Muscle layer of duodenum (tissue), 2 donors: ENCODE results near the gene SEC23B.

Source experiments
- H3K27ac ChIP-seq: one replicate; pipeline ENCODE4 v1.7.0; 2013; ENCODE audit warnings: mild to moderate bottlenecking, low read length
- H3K27me3 ChIP-seq: one replicate; pipeline ENCODE4 v1.7.0; 2013; ENCODE audit warnings: low read depth, mild to moderate bottlenecking, control low read depth, low read length
- H3K36me3 ChIP-seq, 2 donors: one replicate each; pipeline ENCODE4 v1.7.0; 2013; ENCODE audit warnings: low read length in 2 of 2, control low read depth in 1 of 2, mild to moderate bottlenecking in 1 of 2; ENCODE audit not compliant: insufficient read depth in 2 of 2, control insufficient read depth in 1 of 2
- H3K4me1 ChIP-seq, 2 donors: one replicate each; pipeline ENCODE4 v1.7.0; 2013; ENCODE audit warnings: low read length in 2 of 2, mild to moderate bottlenecking in 2 of 2, control low read depth in 1 of 2, moderate library complexity in 1 of 2; ENCODE audit not compliant: insufficient read depth in 2 of 2, control insufficient read depth in 1 of 2
- H3K4me3 ChIP-seq, 2 donors: one replicate each; pipeline ENCODE4 v1.7.0; 2013; ENCODE audit warnings: low read length in 2 of 2, low read depth in 1 of 2, mild to moderate bottlenecking in 1 of 2
- H3K9me3 ChIP-seq, 2 donors: one replicate each; pipeline ENCODE4 v1.7.0; 2013; ENCODE audit warnings: low read length in 2 of 2, control low read depth in 1 of 2, mild to moderate bottlenecking in 1 of 2; ENCODE audit not compliant: control insufficient read depth in 1 of 2
- donor health status: healthy.

The SEC23B gene

DNA sequence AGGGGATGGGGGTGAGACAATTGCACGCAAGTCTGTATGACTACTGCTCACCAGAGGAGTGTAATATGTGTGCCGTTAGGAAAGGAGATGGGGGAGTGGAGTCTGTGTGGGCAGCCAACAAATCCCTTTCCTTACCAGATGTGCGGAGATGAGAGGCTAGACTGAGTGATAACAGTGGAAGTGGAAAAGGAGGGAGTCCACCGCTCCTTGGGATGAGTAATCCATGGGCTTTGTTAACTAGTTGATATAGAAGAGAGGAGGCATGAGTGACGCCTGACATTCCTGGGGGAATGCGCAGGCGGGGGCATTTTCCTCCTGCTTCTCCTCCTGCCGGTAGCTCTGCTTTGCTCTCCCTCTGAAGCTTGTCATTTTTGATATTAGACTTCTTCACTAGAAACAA lies 46.0 kb downstream of the SEC23B start:
- Histone ChIP-seq H3K4me3 (no peak overlapping the region), H3K27ac (no peak overlapping the region), H3K36me3 (peaks cover 45 to 54% of the 10 kb centered on the region in 2 donors), H3K27me3 (no peaks in the 10 kb centered on the region), H3K4me1 (no peaks in the 10 kb centered on the region), H3K9me3 (no peaks in the 10 kb centered on the region)

DNA sequence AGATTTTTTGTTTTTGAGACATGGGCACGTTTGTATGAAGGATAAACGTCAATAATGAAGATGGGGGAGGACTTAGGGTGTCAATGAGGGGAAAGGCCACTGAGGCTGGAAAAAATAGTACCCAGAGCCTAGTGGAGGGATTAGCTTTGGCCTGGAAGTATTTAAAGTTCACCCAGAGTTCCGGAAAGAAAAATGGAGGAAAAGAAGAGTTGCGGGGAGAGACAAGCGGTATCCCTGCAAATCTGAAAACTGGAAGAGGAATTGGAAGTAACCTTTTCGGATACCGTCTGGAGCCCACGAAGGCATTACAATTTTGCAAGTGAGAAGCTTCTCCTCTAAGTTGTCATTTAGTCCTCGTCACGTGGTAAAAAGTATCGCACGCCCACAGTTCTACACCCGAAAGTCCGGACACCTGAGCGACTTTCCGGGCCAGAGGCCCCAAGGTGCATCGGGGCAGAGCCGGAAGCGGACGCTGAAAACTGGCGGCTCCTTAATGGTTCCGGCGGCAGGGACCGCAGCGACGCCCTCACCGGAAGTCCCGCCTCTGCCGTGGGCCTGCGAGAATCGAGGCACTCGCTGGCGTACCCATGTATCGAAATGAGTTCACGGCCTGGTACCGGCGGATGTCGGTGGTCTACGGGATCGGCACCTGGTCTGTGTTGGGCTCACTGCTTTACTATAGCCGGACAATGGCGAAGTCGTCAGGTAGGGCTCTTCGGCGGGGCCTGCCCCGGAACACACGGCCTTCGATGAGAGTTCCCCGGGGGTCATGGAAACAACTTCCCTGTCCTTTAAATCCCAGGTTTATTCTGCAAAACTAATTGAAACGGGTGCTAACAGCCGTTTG lies 59.4 kb downstream of the SEC23B start, which contains the start of gene SMIM26:
Gene SMIM26 (plus strand): TSS at position 541 of the 847 bp plus-strand sequence. CDS start 47 bp downstream, at position 588.
- peak within 1 kb of the TSS; percentile 94 for H3K27ac ChIP-seq
- no peaks in the 10 kb centered on the region for H3K27me3 ChIP-seq
- H3K36me3 ChIP-seq, result peaks cover 13 to 20% of the 10 kb centered on the region in 2 donors
- H3K4me1 ChIP-seq, result peaks cover 0 to 3% of the 10 kb centered on the region in 2 donors
- no peaks in the 10 kb centered on the region for H3K9me3 ChIP-seq
- peak within 1 kb of the TSS; percentile 75 to 93 for H3K4me3 ChIP-seq

DNA sequence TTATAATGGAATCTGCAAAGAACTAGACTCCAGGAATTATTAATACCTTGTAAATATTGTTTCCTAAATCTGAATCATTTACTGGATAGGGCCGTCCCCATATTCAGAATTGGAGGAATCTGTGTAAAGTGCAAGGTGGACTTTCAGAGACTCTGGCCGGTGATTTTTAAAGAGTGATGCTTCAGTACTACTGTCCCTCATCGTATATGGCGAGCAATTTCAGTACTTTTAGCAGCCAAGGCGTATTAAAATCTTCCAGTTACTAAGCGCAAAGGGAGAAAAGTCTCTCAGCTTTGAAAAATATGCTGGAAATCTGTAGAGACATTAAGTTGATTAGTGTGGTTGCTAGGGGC lies 60.0 kb downstream of the SEC23B start:
- peaks cover 0 to 3% of the 10 kb centered on the region in 2 donors for H3K4me1 ChIP-seq

DNA sequence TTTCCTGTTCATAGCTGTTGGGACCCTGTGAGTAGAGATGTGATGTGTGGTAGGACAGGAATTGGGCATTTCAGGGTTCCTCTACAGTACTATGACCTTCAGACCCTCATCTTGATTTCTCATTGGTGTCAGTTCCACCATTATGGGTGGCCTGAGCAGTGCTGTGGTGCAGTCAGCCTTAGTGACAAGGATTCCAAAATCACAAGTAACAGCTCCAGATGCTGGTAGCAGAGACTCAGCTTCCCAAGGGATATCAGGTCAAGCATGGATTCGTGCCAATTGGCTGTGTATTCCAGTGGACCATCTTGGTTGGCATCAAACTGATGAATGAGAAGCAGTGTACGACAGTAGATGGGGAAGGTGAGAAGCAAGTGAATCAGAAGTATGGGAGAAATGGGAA lies 63.3 kb downstream of the SEC23B start:
- no peaks in the 10 kb centered on the region for H3K9me3 ChIP-seq
- no peak overlapping the region for H3K27ac ChIP-seq
- no peak overlapping the region for H3K4me3 ChIP-seq
- H3K4me1 ChIP-seq, result peaks cover 0 to 3% of the 10 kb centered on the region in 2 donors
- peaks cover 10 to 12% of the 10 kb centered on the region in 2 donors for H3K36me3 ChIP-seq
- H3K27me3 ChIP-seq, result no peaks in the 10 kb centered on the region

More for the DNA sequence above, 60.0 kb downstream of the SEC23B start:
- no peaks in the 10 kb centered on the region for H3K9me3 ChIP-seq
- peaks cover 10 to 16% of the 10 kb centered on the region in 2 donors for H3K36me3 ChIP-seq
- peak overlapping the region; percentile 94 for H3K27ac ChIP-seq
- H3K27me3 ChIP-seq, result no peaks in the 10 kb centered on the region
- H3K4me3 ChIP-seq, result peak overlapping the region; percentile 75 to 93

DNA sequence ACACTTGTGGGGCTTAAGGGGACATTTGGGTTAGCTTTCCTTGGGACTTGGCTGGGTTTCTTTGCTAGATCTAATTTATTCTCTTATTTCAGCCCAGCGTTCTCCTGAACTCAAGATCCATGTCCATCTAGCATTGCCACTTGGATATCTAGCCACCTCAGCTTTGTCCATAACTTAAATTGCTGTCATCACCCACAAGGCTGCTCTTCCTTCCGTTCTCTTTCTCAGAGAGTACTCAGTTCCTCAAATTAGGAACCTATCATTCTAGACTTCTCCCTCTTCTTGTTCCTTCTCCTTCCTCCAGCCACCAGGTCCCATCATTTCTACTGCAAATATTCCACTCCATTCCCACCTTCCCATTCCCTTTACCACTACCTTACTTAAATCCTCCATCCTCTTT lies 63.8 kb downstream of the SEC23B start:
- H3K36me3 ChIP-seq, result peaks cover 10 to 12% of the 10 kb centered on the region in 2 donors
- no peaks in the 10 kb centered on the region for H3K27me3 ChIP-seq
- H3K4me1 ChIP-seq, result peaks cover 0 to 3% of the 10 kb centered on the region in 2 donors
- no peak overlapping the region for H3K27ac ChIP-seq
- no peaks in the 10 kb centered on the region for H3K9me3 ChIP-seq
- H3K4me3 ChIP-seq, result no peak overlapping the region

DNA sequence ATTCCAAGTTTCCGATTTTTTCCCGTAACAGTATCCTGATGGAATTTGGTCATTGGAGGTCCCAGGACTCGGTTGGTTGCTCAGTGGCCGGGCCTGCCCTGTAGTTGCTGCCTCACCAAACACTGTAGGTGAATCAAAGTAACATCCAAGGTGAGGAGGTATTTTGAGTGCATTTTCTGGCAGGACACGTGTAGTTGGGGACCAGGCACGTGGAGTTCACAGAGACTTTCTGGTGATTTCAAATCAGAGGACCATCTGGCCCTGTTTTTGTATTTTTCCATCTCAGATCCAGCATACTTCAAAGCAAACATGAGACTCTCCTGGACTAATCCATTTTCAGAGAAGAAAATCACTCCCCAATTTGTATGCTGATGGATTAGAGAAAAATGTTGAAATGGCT lies 70.2 kb downstream of the SEC23B start:
- H3K36me3 ChIP-seq, result no peaks in the 10 kb centered on the region
- no peaks in the 10 kb centered on the region for H3K27me3 ChIP-seq
- H3K4me1 ChIP-seq, result no peaks in the 10 kb centered on the region
- H3K27ac ChIP-seq, result no peak overlapping the region
- H3K4me3 ChIP-seq, result no peak overlapping the region
- no peaks in the 10 kb centered on the region for H3K9me3 ChIP-seq

DNA sequence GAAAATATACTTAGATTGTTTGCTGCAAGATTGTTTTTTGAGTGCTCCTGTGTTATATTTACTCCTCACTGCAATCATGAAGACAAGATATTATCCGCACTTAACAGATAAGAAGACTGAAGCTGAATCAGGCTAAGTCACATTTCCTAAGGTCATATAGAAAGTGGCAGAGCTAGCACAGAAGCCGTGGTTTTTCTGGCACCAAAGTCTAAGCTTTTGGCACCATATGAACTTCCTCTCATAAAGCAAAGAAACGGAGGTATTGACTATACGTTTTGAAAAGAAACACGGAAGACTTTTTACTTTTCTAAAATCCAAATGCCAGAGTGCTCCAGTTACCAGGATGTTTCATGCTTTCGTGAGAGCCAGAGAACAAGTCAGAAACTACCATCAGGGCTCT lies 70.8 kb downstream of the SEC23B start:
- H3K36me3 ChIP-seq, result no peaks in the 10 kb centered on the region
- no peak overlapping the region for H3K27ac ChIP-seq
- H3K4me1 ChIP-seq, result no peaks in the 10 kb centered on the region
- H3K9me3 ChIP-seq, result no peaks in the 10 kb centered on the region
- H3K27me3 ChIP-seq, result no peaks in the 10 kb centered on the region
- H3K4me3 ChIP-seq, result no peak overlapping the region

DNA sequence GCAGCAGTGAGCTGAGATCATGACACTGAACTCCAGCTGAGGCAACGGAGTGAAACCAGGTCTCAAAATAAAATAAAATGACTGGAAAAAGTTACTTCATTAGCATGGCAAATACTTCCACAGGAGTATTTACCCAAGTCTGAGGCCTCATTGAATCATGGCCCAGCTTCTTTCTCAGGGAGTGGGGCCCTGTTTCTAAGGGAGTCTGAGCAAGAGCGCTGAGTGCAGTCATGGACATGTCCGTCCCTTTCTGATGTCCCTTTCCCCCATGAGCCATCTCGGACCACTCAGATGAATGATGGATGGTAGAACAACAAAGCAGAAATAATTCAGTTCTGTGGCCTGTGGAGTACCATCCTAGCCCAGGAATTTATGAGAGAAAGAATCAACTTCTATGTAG lies 72.3 kb downstream of the SEC23B start:
- H3K27me3 ChIP-seq, result no peaks in the 10 kb centered on the region
- H3K9me3 ChIP-seq, result no peaks in the 10 kb centered on the region
- H3K4me1 ChIP-seq, result no peaks in the 10 kb centered on the region
- no peak overlapping the region for H3K27ac ChIP-seq
- no peaks in the 10 kb centered on the region for H3K36me3 ChIP-seq
- H3K4me3 ChIP-seq, result no peak overlapping the region

DNA sequence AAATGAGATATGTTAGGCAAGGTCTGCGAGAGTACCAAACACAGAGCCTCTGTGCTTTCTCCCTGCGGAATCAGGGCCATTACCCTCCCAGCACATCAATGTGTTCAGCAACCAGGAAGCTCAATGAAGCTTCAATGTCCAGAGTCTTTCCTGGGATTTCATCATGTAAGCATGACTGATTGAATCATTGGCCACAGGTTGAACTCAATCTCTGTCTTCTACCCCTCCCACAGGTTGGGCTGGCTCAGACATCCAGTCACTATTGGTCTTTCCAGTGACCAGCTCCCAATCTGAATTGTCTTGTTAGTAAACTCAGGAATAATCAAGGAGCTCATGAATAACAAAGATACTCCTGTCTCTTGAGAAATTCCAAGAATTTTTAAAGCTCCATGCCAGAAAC lies 77.4 kb downstream of the SEC23B start:
- H3K27me3 ChIP-seq, result no peaks in the 10 kb centered on the region
- peaks cover 4 to 11% of the 10 kb centered on the region in 2 donors for H3K4me1 ChIP-seq
- no peaks in the 10 kb centered on the region for H3K9me3 ChIP-seq
- H3K27ac ChIP-seq, result no peak overlapping the region
- no peaks in the 10 kb centered on the region for H3K36me3 ChIP-seq
- H3K4me3 ChIP-seq, result no peak overlapping the region

DNA sequence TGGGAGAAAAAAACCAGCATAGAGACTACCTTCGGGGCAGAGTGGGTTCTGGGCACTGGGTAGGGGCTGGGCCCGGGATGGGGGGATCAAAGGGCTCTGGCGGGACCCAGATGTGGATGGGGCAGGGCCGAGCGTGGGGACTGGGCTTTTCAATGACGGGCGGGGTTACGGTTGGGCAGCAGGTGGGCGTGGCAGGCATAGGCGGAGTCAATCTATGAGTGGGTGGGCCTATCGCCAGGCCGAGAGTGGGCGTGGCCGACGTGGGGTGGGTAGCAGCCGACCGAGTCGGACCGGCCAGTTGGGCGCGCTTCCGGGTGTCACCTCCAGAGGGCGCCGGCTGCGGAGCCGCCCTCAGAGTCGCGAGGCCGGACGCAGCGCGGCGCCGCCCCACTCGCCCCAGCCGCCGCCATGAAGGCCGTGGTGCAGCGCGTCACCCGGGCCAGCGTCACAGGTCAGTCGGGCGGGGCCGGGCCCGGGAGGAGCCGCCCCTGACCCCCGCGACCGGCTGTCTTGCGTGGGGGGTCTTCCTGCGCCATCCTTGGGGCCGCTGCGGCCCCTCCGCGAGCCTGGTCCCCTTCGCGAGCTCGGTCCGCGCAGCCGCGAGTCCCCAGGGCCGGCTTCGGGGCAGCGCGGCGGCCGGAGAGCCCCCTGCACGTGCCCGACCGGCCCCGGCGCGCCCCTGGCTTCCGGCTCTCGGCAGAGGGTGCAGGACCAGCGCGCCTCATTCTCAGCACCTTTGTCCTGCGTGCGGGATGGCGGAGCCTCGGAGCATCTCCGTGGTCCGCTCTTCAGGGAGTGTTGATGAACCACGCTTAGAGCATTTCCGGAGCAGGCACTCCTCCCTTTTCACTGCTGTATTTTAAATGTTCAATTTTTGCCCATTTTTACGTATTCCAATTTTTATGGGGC lies 80.2 kb downstream of the SEC23B start, which contains the start of gene DTD1:
Gene DTD1 (plus strand): TSS at position 390 of the 909 bp plus-strand sequence. CDS start 19 bp downstream, at position 409.
- Histone ChIP-seq H3K4me1 (peaks cover 4 to 11% of the 10 kb centered on the region in 2 donors), H3K9me3 (no peaks in the 10 kb centered on the region), H3K27me3 (no peaks in the 10 kb centered on the region), H3K36me3 (no peaks in the 10 kb centered on the region), H3K4me3 (peak within 1 kb of the TSS; percentile 85 to 90), H3K27ac (no peak within 1 kb of the TSS)

DNA sequence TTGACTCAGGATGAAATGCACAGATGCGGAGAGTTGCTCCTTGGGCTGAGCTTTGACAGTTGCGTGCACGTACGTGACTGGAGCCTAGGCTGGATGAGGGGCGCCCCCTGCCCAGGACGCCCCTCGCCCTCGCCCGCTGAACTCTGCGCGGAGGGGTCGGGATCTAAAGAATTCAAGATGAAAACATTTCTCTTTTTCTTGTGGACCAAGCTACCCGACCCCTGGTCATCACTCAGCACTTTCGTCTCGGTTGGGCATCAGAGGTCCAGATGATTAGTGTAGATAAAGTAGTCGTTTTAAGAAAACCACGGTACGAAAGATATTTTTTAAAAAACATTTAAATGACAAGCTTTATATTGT lies 80.8 kb downstream of the SEC23B start:
- Histone ChIP-seq H3K27me3 (no peaks in the 10 kb centered on the region), H3K9me3 (no peaks in the 10 kb centered on the region), H3K4me1 (peaks cover 4 to 11% of the 10 kb centered on the region in 2 donors), H3K27ac (no peak overlapping the region), H3K36me3 (peaks cover 0 to 1% of the 10 kb centered on the region in 2 donors), H3K4me3 (peak overlapping the region; percentile 85 to 90)
